ENCODE measurements around the gene TMEM63A.
"Not testable (repeated sequence)": the region's sequence is repeated elsewhere in the genome, so short reads cannot be mapped to it uniquely, and the experiment has no call there.

Gene TMEM63A

DNA sequence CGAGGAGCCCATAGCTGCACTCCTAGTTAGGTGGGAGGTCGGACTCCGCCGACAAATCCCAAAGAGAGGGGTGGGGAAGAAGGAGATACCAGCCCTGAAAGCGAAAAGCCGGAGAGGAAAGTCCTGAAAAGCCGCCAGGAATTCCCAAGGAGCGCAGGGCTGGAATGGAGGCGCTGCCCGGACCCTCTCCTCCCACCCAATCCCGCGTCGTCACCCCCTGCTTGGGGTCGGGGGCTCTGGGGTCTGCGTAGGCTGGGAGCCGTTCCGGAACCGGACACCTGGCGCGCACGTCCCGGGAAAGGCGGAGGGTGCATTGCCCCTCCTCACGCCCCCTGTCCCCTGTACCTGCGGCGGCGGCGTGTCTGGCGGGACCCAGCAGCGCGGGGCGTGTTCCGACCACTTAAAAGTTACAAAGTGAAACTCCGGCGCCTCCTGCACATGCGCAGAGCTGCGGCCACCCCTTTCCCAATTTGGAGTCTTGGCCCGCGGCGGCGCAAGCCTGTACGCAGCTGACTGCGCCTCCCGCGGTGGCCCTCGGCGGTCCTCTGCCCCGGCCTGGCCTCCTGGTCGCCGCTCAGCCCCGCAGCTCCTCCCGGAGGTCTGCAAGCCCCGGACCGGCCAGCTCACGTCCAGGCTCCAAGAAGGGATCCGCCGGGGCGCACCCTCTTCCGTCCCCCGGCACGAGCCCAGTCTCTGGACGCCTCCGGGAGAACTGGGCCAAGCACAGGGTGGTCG, at the start of gene TMEM63A:
Gene TMEM63A (minus strand): TSS at position 422 of the 735 bp plus-strand sequence. CDS start 4,800 bp downstream, outside the sequence.
- DNase-seq = no peak

DNA sequence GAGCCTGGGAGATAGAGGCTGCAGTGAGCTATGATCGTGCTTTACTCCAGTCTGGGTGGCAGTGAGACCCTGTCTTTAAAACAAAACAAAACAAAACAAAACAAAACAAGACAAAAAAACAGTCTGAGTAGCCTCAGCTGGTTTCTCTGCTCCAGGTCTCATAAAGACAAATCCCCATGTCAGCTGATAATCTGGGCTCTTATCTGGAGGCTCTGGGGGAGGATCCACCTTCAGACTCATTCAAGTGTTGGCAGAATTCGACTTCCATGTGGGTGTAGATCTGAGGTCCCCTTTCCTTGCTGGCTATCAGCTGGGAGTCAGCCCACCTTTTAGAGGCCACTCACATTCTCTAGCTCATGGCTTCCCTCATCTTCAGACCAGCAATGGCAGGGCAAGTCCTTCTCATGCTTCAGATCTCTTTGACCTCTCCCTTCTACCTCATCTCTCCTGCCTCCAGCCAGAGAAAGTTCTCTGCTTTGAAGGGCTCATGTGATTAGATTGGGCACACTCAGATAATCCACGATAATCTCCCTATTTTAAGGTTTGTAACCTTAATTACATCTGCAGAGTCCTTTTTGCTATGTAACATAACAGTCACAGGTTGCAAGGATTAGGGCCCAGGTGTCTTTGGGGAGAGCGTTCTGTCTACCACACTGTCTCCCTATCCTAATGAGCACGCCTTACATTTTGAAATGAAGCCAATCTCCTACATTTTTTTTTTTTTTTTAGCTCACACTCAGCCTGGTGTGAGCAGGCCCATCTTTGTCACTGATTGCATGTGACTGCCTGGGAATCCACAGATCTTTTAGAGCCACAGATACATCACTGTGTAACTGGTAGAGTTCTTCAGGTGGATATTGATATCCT, 49.3 kb upstream of the TMEM63A start:
- no peak for DNase-seq

DNA sequence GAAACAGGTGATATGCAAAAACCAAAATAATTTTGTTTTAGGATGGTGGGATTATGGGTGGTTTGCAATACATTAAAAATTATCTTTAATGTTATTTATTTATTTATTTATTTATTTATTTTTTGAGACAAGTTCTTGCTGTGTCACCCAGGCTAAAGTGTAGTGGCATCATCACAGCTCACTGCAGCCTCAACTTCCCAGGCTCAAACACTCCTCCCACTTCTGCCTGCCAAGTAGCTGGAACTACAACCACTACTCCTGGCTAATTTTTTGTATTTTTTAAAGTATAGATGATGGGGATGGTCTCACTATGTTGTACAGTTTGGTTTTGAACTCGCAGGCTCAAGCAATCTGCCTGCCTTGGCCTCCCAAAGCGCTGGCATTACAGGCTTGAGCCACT, 48.4 kb upstream of the TMEM63A start:
- no peak for DNase-seq

DNA sequence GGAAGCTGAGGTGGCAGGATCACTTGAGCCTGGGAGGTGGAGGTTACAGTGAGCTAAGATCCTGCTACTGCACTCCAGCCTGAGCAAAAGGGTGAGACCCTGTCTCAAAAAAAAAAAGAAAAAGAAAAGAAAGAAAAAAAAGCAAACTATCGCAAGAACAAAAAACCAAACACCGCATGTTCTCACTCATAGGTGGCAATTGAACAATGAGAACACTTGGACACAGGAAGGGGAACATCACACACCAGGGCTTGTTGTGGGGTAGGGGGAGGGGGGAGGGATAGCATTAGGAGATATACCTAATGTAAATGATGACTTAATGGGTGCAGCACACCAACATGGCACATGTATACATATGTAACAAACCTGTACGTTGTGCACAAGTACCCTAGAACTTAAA, 47.3 kb upstream of the TMEM63A start:
- not testable (repeated sequence) for DNase-seq

DNA sequence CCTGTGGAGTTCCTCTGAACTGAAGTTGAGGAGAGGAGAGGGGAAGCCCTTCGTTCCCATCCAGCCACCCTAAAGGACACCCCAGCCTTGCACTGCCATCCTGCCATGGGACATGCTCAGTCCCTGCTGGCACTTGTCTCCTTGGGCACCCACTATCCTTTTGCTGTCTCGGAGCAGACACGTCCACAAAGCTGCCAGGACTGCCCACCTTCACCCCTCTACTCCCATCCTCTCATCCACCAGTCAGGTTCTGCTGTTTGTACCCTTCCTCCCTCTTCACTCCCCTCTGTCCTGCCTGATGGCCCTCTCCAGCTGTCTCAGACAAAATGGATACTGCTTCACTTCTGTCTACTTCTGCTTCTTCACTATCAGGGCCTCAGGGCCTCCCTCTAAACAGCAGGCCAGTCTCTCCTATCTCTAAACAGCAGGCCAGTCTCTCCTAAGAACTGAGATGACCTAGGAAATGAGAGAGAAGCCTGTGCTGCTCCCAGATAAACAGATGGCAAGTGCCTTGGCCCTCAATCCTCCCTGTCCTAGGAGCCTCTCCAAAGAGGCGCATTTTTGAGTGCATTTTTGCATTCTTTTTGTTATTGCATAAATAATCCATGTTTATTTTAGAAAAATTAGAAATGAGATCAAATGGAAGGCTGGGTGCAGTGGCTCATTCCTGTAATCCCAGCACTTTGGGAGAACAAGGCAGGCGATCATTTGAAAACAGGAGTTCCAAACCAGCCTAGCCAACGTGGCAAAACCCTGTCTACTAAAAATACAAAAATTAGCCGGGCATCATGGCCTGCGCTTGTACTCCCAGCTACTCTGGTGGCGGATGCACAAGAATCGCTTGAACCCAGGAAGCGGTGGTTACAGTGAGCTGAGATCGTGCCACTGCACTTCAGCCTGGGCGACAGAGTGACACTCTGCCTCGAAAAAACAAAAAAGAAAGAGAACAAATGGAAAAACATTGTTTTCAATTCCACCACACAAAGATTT, 46.3 kb upstream of the TMEM63A start:
- DNase-seq = no peak

DNA sequence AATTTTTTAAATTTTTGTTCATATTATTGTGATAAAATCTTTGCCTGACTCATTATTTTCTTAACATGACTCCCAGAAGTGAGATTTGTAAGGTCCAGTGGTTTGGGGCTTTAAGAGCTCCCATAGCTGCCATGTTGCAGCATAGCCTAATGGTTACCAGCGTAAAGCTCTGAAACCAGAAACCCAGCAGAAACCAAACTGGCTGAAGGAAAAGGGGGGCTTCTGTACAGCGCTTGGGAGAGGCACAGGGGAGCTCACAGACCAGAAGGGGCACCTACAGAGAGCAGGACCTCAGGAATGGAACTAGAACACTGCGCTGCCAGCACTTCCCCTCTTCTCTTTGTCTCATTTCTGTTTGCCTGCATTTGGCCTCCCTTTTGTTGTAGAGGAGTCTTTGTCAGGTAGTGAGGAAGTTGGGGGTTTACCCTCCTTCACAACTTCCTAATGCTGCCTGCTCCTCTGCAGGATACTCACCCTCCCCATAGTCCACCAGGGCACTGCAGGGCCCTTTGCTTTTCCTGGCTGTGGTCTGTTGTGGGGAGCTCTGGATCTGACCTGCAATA, 44.5 kb upstream of the TMEM63A start:
- DNase-seq = no peak

DNA sequence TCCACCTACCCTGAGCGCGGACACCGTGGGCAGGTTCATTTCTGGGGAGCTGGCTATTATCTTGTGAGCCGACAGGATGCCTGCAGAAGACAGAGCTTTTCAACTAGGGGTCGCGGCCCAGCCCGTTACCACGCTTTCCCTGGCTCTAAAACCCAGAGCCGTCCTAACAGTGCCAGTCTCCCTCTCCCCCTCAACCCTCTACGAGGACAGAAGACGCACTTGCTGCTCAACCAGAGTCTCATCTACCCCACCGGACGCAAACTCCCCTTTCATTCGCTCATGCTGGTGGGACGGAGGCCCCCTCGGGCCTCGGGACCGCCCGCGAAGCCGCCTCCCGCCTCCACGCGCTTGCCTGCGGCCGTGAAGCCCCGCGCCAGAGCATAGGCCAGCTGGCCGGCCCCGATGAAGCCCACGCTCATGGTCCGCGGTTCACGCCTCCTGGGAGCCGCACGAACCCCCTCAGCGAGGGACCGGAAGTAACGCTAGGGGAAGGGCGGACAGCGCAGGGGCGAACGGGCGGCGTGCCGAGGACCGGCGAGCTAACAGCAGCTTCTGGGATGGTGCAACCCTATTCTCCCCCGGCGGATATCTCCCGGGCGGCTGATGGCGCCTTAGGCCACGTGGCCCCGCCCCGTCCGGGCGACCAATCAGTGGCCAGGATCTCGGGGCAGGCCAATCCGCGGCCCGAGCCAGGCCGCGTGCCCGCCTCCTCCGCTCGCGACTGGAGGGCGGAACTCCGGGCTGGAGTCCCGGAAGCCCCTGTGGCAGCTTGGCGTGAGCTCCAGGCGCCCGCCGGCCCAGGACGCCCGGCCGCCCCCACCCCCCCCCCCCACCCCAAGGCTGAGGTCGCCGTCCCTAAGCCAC, 41.7 kb upstream of the TMEM63A start, which contains the start of gene PYCR2:
Gene PYCR2 (minus strand): TSS at position 559 of the 864 bp plus-strand sequence. CDS start 140 bp downstream, at position 419.
- DNase-seq = peak; percentile 92 to 96

DNA sequence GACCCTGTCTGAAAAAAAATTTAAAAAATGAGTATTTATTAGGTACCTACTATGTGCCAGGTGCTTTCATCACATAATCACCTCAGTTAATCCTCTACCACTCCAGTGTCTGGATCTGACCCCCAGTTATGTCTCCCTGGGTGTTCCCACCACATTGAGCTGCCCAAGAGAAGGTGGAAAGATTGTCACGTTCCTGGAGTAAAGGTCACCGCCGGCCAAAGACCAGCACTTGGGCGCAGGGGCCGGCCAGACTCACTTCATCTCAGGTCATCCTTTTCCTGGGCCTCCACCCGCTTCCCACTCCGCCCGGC, 41.2 kb upstream of the TMEM63A start:
- DNase-seq = no peak

DNA sequence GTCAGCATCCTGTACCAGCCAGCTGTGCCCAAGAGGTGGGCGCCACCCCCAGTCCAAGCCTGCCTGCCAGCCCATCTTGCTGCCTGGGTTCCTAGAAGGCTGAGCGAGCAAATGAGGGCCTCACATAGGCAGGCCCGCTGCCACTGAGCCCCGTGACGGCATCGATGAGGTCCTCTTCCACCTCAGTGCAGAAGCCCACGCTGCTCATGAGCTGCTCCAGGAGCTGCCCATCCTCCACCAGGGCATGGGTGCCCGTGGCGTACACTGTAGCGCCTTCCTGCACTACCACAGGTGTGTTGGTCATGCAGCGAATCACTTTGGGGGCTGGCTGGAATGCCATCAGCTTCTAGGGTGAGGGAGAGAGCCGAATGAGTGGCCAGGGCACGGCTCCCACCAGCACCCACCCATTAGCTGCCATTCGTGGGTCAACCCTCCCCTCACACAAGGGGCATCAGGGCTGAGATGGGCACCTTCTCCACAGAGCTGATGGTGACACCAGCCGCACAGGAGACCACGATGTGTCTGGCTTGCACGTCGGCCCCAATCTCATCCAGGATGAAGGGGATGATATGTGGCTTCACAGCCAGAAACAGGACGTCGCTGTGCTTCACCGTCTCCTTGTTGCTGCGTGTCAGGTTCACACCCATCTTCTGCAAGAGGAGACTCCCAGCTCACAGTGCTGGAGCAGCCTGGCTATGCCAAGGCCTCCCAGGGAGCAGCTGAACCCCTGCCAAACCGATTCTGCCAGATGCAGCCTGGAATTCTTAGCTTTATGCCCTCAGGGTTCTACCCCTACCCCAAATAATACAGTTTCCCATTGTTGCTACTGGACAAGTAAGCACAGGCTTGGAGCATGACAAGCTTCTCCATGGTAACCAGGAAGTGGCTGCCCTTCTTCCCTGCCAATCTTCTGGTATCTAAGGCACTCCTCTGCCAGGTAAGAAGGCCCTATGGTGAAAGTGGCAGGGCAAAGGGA, 39.8 kb upstream of the TMEM63A start:
- DNase-seq = no peak

DNA sequence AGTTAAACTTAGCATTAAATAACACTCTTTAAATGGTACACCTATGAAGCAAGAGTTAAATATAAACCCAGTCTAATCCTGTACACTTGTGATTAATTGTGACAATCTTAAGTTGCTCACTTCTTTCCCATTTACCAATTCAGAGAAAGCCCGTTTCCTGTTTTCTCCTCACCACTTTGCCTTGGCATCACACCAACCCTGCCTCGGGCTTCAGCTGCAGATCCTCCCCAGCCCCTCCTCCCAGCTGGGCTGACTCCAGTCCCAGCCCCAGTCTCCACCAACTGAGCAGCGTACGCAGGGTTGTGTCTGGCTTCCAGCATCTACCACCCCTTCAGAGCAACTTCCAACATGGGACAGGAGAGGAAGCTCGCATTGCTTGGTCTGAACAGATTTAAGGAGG, 37.7 kb upstream of the TMEM63A start:
- no peak for DNase-seq

DNA sequence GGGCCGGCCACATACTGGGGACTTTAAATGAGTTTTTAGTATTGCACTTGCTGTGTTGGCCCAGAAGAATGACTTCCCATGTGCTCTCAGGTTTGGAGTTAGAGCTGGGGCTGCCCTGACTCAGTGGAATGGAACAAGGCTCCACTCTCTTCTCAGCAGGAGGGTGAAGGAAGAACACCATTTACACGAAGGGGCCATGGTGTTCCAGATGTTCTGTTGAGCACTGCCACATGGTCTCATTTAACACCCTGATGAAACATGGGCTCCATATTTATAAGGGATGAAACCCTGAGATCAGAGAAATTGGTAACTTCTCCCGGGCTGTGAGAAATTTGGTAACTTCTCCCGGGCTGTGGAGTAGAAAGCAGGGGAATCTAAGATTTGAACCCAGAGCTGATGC, 36.1 kb upstream of the TMEM63A start:
- DNase-seq = no peak

DNA sequence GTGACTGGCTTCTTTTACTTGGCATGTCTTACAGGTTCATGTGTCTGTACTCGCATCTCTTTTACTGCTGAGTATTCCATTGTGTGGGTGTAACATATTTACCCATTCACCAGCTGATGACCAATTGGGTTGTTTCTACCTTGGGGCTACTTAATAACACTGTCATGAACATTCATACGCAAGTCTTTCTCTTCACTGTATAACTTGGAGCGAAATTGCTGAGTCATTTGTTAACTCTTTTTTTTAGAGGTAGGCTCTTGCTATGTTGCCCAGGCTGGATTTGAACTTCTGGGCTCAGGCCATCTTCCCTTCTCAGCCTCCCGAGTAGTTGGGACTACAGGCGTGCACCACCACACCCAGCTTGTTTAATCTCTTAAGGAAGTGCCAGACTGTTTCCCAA, 35.4 kb upstream of the TMEM63A start:
- no peak for DNase-seq

DNA sequence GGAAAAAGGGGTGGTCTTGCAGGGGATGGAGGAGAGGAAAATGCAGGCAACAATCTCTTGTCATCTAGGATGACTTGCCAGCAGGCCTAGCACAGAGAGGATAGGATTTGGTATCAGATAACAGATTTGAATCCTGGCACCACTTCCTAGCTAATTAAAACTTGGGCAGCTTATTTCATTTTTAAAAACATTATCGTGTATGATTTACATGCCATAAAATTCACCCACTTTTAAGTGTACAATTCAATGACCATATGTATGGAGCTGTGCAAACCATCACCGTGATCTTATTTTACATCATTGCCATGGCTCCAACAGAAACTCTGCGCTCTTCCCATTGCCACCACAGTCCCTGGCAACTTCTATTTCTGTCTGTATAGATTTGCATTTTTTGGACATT, 34.9 kb upstream of the TMEM63A start:
- DNase-seq = no peak

DNA sequence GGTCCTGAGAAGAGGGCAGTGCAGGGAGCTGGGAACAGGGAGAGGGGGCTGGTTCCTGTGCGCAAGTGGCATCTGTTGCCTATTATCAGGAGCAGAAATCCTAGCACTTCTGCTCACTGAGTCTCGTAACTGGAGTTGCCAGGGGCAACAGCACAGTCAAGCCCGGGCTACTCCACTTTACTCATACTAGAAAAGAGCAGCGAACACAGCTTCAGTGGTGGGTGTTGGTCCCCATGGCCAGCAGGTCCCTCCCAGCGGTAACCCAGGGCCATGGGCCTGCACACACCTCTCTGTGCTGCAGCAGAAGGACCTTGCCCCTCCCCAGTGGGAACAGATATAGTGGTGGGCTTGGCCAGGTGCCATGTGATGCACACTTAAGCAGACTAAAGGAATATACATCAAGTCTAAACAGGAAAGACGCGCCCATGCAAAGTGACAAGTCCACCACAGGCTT, 33.4 kb upstream of the TMEM63A start:
- DNase-seq = no peak

DNA sequence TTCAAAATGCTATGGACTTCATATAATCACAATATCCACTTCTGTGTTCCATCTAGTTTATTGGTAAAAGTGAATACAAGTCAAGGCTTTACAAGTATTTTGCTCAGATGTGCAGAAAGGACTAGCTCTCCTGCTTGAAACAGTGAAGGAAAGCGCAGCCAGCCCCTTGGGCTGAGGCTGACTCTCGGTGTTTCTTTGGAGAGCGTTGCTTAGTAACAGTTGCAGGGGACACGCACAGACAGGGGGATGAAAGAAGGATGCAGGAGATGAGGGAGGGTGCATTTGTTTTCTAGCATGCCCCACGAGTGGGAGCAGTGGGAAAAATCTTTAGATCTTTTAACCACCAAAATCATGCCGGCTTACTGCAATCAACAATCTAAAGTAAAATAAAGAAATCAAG, 32.8 kb upstream of the TMEM63A start:
- DNase-seq = no peak

DNA sequence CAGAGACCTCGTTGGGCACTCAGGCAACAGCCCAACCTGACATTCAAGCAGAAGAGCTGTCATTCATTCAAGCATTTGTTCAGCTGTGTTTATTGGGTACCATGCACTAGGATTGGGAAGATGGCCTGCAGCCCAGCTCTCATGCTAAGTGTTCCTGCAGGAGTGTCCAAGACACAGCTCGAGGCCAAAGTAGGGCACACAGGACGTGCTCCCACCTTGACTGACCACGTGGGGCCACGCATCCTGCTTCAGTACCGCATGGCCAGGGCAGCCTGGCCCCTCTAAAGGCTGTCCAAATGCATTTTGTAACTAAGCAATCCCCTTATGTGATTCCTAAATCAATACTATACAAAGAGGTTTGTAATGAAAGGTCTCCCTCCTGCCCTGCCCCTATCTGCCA, 32.2 kb upstream of the TMEM63A start:
- no peak for DNase-seq

DNA sequence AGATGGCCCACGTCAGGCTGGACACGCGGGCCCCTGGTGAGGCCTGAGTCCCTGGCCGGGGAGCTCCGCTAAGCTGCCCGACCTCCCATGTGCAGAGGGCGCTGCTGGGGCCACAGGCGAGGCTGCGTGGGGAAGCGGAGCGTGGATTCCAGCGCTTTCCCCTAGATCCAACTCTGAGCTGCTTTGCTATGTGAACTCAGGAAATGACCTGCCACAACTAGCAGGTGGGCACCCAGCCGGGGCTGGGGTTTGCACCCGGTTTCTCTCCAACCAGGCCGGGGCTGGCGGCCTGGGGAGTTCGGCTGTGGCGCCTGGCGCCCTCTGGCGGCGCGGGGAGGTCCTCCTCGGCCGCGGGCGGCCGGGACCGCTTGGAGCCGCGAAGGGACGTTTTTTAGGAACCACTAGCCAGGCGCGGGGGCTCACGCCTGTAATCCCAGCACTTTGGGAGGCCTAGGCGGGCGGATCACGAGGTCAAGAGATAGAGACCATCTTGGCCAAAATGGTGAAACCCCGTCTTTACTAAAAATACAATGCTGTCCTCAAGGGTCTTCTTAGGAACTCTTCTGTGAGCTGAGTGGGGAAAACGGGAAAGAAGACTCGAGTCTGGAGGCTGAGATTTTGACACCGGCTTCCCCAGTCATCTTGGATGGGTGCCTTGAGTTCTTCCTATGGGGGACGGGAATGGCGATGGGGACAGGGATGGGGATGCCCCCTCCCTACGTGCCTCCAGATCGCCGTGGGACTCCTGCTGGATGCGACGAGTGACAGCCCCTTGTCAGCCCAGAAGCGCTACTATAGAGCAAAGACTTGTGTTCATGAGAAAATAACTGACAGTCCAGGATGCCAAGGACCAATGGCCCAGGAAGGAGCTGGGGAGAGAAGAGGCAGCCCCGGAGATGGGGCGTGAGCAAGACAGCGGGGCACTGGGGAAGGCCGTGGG, 29.3 kb upstream of the TMEM63A start:
- no peak for DNase-seq

DNA sequence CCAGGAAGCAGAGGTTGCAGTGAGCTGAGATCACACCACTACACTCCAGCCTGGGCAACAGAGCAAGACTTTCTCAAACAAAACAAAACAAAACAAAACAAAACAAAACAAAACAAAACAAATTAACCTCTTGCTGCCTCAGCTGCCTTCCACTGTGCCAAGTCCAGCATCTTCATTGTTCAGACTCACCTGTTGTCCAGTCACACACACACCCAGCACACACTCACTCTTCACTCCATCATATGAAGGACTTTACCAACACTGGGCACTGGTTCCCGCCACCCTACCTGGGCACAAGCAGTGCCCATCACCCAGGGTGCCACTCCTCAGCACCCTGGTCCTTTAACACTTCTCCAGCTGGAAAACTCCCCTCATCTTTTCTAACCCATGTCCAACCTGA, 27.3 kb upstream of the TMEM63A start:
- no peak for DNase-seq

DNA sequence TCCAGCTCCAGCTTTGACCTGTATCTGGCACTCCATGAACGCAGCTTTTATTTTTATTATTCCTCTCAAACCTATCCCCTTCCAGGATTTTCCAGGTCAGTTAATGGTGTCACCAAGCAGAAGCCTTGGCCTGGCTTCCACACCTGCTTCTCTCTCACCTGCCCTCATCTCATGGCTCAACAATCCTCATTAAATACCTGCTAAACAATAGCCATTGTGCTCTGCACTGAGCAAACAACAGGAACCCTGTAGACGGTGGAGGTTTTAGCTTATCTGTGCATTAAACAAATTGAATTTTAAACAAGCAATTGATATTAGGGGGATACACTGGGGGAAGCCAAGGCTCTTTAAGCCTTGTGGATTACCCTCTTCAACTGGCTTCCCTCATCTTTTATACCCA, 26.6 kb upstream of the TMEM63A start:
- peak; percentile 28 to 34 for DNase-seq

Data from NCI-H1930 (cell line).